K562 (cell line): ENCODE data around the gene FAM32A.

Source experiments
- RNF2 ChIP-seq: sonication (generic); IDR thresholded peaks from 2 replicates; pipeline ENCODE4 v1.6.1; 2016
- SPI1 ChIP-seq: IDR thresholded peaks from 2 replicates; pipeline ENCODE4 v1.6.1; 2011; ENCODE audit warnings: low read depth, low read length, control low read depth, borderline replicate concordance
- ZNF224 ChIP-seq: sonication (generic); formaldehyde crosslinking; IDR thresholded peaks from 2 replicates; pipeline ENCODE4 v1.8.0; 2022; ENCODE audit warnings: mild to moderate bottlenecking, missing genetic modification reagents
- TF ChIP-seq, protein P1 (sequence below), 3 experiments: IDR thresholded peaks in 2 of 3; conservative IDR thresholded peaks in 1 of 3; 2 replicates each; pipeline ENCODE4 v1.5.1; 2011 to 2012; ENCODE audit warnings: low read length in 3 of 3, mild to moderate bottlenecking in 3 of 3, control low read depth in 2 of 3, improper control_type of control experiment in 1 of 3, inconsistent platforms in 1 of 3, low read depth in 1 of 3, mixed read lengths in 1 of 3, moderate library complexity in 1 of 3; ENCODE audit not compliant: insufficient read depth in 2 of 3
- TF ChIP-seq, protein P2 (sequence below): sonication (generic); formaldehyde crosslinking; IDR thresholded peaks from 2 replicates; pipeline ENCODE4 v1.8.0; 2022; ENCODE audit warnings: mild to moderate bottlenecking, missing genetic modification reagents

DNA sequence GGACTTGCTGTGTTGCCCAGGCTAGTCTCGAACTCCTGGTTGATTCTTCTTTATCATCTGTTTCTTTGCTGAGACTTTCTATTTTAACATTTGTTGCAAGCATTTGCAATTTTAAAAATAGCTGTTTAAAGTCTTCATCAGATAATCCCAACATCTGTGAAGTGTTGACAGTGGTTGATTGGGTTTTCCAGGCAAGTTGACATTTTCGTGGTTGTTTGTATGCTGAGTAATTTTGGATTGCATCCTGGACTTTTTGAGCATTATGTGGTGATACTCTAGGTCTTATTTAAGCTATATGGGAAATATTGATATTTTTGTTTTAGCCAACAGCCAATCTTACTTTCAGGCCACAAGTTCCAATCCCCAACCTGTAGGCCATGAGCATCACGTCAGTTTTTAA is 37.6 kb downstream of the FAM32A start:
- TF ChIP-seq SPI1 (no peak), ZNF224 (CRISPR knock-in tag) (no peak), RNF2 (no peak)
- TF ChIP-seq, protein P1, sequence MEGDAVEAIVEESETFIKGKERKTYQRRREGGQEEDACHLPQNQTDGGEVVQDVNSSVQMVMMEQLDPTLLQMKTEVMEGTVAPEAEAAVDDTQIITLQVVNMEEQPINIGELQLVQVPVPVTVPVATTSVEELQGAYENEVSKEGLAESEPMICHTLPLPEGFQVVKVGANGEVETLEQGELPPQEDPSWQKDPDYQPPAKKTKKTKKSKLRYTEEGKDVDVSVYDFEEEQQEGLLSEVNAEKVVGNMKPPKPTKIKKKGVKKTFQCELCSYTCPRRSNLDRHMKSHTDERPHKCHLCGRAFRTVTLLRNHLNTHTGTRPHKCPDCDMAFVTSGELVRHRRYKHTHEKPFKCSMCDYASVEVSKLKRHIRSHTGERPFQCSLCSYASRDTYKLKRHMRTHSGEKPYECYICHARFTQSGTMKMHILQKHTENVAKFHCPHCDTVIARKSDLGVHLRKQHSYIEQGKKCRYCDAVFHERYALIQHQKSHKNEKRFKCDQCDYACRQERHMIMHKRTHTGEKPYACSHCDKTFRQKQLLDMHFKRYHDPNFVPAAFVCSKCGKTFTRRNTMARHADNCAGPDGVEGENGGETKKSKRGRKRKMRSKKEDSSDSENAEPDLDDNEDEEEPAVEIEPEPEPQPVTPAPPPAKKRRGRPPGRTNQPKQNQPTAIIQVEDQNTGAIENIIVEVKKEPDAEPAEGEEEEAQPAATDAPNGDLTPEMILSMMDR (IDR thresholded peaks at IDR 0.05 in 2 of 3, conservative IDR thresholded peaks at IDR 0.05 in 1 of 3; ENCODE audit: insufficient read depth in 2 of 3, low read depth in 1 of 3, low read length in 3 of 3): no peak
- TF ChIP-seq, protein P2, sequence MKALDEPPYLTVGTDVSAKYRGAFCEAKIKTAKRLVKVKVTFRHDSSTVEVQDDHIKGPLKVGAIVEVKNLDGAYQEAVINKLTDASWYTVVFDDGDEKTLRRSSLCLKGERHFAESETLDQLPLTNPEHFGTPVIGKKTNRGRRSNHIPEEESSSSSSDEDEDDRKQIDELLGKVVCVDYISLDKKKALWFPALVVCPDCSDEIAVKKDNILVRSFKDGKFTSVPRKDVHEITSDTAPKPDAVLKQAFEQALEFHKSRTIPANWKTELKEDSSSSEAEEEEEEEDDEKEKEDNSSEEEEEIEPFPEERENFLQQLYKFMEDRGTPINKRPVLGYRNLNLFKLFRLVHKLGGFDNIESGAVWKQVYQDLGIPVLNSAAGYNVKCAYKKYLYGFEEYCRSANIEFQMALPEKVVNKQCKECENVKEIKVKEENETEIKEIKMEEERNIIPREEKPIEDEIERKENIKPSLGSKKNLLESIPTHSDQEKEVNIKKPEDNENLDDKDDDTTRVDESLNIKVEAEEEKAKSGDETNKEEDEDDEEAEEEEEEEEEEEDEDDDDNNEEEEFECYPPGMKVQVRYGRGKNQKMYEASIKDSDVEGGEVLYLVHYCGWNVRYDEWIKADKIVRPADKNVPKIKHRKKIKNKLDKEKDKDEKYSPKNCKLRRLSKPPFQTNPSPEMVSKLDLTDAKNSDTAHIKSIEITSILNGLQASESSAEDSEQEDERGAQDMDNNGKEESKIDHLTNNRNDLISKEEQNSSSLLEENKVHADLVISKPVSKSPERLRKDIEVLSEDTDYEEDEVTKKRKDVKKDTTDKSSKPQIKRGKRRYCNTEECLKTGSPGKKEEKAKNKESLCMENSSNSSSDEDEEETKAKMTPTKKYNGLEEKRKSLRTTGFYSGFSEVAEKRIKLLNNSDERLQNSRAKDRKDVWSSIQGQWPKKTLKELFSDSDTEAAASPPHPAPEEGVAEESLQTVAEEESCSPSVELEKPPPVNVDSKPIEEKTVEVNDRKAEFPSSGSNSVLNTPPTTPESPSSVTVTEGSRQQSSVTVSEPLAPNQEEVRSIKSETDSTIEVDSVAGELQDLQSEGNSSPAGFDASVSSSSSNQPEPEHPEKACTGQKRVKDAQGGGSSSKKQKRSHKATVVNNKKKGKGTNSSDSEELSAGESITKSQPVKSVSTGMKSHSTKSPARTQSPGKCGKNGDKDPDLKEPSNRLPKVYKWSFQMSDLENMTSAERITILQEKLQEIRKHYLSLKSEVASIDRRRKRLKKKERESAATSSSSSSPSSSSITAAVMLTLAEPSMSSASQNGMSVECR (CRISPR knock-in tag): no peak
